Keratinocyte (primary cell): ENCODE results near the gene ARID3B. TPM values are rescaled to one million over a fixed set of nuclear protein-coding genes. Genes with fewer than 3 reads are reported as not detected.

Experiments
- DNase-seq: peaks from one replicate; pipeline ENCODE4 v3.0.0-alpha.2; 2011; ENCODE audit warnings: low read depth, missing footprints, low spot score
- FAIRE-seq: peaks from 2 replicates; lab custom pipeline; 2011; peaks lifted over from hg19 to GRCh38; lab: Jason Lieb, UNC
- H2AFZ ChIP-seq: 2 replicates; pipeline ENCODE4 v1.6.0; 2012; ENCODE audit warnings: low read length, control low read depth, inconsistent platforms; ENCODE audit not compliant: control insufficient read depth
- H3K27ac ChIP-seq: 2 replicates; pipeline ENCODE4 v1.5.1; 2011; ENCODE audit warnings: low read length; ENCODE audit not compliant: control insufficient read depth, insufficient read depth
- H3K27me3 ChIP-seq: 3 replicates; pipeline ENCODE4 v1.6.0; 2011; ENCODE audit warnings: low read length; ENCODE audit not compliant: control insufficient read depth, insufficient read depth; ENCODE audit errors: extremely low read depth
- H3K36me3 ChIP-seq, 2 experiments: 2 replicates in 1 of 2; 3 replicates in 1 of 2; pipeline ENCODE4 v1.5.1; 2011; ENCODE audit warnings: low read length in 2 of 2, mild to moderate bottlenecking in 1 of 2; ENCODE audit not compliant: control insufficient read depth in 2 of 2, insufficient read depth in 2 of 2; ENCODE audit errors: extremely low read depth in 1 of 2
- H3K4me1 ChIP-seq: 3 replicates; pipeline ENCODE4 v1.5.1; 2011; ENCODE audit warnings: low read length; ENCODE audit not compliant: control insufficient read depth, insufficient read depth; ENCODE audit errors: extremely low read depth
- H3K4me2 ChIP-seq: 3 replicates; pipeline ENCODE4 v1.6.0; 2011; ENCODE audit warnings: low read depth, low read length; ENCODE audit not compliant: control insufficient read depth, insufficient read depth; ENCODE audit errors: extremely low read depth
- H3K4me3 ChIP-seq, 3 experiments: fragments of 200-600 bp in 1 of 3; sonication (generic) in 1 of 3; 2 replicates in 2 of 3; 3 replicates in 1 of 3; pipeline ENCODE4 v1.5.1; 2011 to 2016; ENCODE audit warnings: low read length in 3 of 3, mild to moderate bottlenecking in 3 of 3, control low read depth in 2 of 3, inconsistent platforms in 1 of 3, low read depth in 1 of 3, mixed read lengths in 1 of 3, mixed run types in 1 of 3, moderate library complexity in 1 of 3; ENCODE audit not compliant: control insufficient read depth in 2 of 3, insufficient read depth in 2 of 3; ENCODE audit errors: extremely low read depth in 1 of 3
- H3K79me2 ChIP-seq: 2 replicates; pipeline ENCODE4 v1.6.0; 2012; ENCODE audit warnings: low read length; ENCODE audit not compliant: control insufficient read depth, insufficient read depth
- H3K9ac ChIP-seq: 3 replicates; pipeline ENCODE4 v1.6.0; 2011; ENCODE audit warnings: low read length; ENCODE audit not compliant: control insufficient read depth, insufficient read depth; ENCODE audit errors: extremely low read depth
- H3K9me1 ChIP-seq: 3 replicates; pipeline ENCODE4 v1.6.0; 2011; ENCODE audit warnings: low read length; ENCODE audit not compliant: control insufficient read depth, insufficient read depth; ENCODE audit errors: extremely low read depth
- H3K9me3 ChIP-seq: 2 replicates; pipeline ENCODE4 v1.5.1; 2012; ENCODE audit warnings: low read depth, low read length; ENCODE audit not compliant: control insufficient read depth
- H4K20me1 ChIP-seq: 3 replicates; pipeline ENCODE4 v1.6.0; 2011; ENCODE audit warnings: low read length; ENCODE audit not compliant: control insufficient read depth, insufficient read depth; ENCODE audit errors: extremely low read depth
- CTCF ChIP-seq, 3 experiments: IDR thresholded peaks in 1 of 3; conservative IDR thresholded peaks in 1 of 3; optimal IDR thresholded peaks in 1 of 3; 2 replicates in 2 of 3; 3 replicates in 1 of 3; pipeline versions ENCODE3 to v1.5.1; 2011; ENCODE audit warnings: low read length in 3 of 3, mild to moderate bottlenecking in 3 of 3, moderate library complexity in 2 of 3, control low read depth in 1 of 3, inconsistent platforms in 1 of 3; ENCODE audit not compliant: insufficient read depth in 2 of 3; ENCODE audit errors: extremely low read depth in 1 of 3
- EZH2 ChIP-seq: IDR thresholded peaks from one replicate; pipeline ENCODE4 v1.6.1; 2012; ENCODE audit warnings: inconsistent platforms, mild to moderate bottlenecking, low read length, moderate library complexity
- dilution Hi-C: fragments of 300-500 bp; cut with MboI; formaldehyde crosslinking; loops from one replicate; pipeline ENCODE4 v1.7.0; 2020; ENCODE audit warnings: low sequenced_read_pairs; ENCODE audit not compliant: extremely low pct_ligation_motif_present
- polyA plus RNA-seq, 5 experiments: library from polyadenylated mRNA; depleted of rRNA in 3 of 5; stranded (reverse) in 3 of 5; stranded (forward) in 1 of 5; unstranded in 1 of 5; fragments of >200 nt; gene quantifications; 1 replicate in 1 of 5; 2 replicates in 3 of 5; 3 replicates in 1 of 5; pipeline versions ENCODE4 v1.2.1 to v1.2.3, GENCODE V29; 2011 to 2012; ENCODE audit warnings: missing spikeins in 2 of 5, low read depth in 1 of 5, low replicate concordance in 1 of 5

ARID3B gene
- polyA plus RNA-seq, 1 donor (not counting 4 experiments of a cell fraction or from before 2014, with no cell fraction given), result 3.6 TPM

- dilution Hi-C loops, result no loop called here
- FAIRE-seq, result no peak
Observed at GRCh38 chr15:74585857-74586256, 44.8 kb downstream of the ARID3B start.

DNA sequence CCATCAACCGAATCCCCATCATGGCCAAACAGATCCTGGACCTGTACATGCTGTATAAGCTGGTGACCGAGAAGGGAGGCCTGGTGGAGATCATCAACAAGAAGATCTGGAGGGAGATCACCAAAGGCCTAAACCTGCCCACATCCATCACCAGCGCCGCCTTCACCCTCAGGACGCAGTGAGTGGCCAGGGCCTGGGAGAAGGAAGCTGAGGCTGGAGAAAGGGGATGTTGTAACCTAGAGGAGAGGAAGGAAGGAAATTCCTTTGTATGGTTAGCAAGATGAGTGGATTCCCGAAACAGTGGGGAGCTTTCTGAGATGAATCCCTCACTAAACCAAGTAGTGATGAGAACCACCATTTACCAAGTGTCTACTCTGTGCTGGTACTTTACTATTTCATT is 48.8 kb downstream of the ARID3B start:
- Histone ChIP-seq H3K9me1 (no peaks in the 10 kb centered on the region), H3K9me3 (no peaks in the 10 kb centered on the region), H3K4me2 (no peak overlapping the region), H3K27me3 (no peaks in the 10 kb centered on the region), H3K9ac (no peak overlapping the region), H3K79me2 (no peaks in the 10 kb centered on the region), H3K36me3 (peaks cover 19 to 21% of the 10 kb centered on the region in 2 experiments), H3K4me1 (peaks cover 16% of the 10 kb centered on the region), H3K27ac (peak overlapping the region; percentile 77), H2AFZ (no peak overlapping the region), H4K20me1 (no peaks in the 10 kb centered on the region), H3K4me3 (no peak overlapping the region)
- DNase-seq, result no peak
- TF ChIP-seq CTCF (optimal IDR thresholded peaks at IDR 0.05 in 1 of 3, IDR thresholded peaks at IDR 0.05 in 1 of 3, conservative IDR thresholded peaks at IDR 0.05 in 1 of 3; ENCODE audit: extremely low read depth in 1 of 3, insufficient read depth in 2 of 3, low read length in 3 of 3), result no peak
- no peak for TF ChIP-seq EZH2
- dilution Hi-C loops, result no loop called here
- peak; percentile 64 for FAIRE-seq

More at GRCh38 chr15:74585857-74586256, 44.8 kb downstream of the ARID3B start:
- Histone ChIP-seq H4K20me1 (no peaks in the 10 kb centered on the region), H3K36me3 (peaks cover 7 to 12% of the 10 kb centered on the region in 2 experiments), H3K9me3 (no peaks in the 10 kb centered on the region), H3K27me3 (no peaks in the 10 kb centered on the region), H3K4me3 (no peak overlapping the region), H3K9me1 (no peaks in the 10 kb centered on the region), H2AFZ (no peak overlapping the region), H3K9ac (no peak overlapping the region), H3K4me2 (no peak overlapping the region), H3K27ac (no peak overlapping the region), H3K79me2 (no peaks in the 10 kb centered on the region), H3K4me1 (peaks cover 22% of the 10 kb centered on the region)
- TF ChIP-seq EZH2 (no peak), CTCF (optimal IDR thresholded peaks at IDR 0.05 in 1 of 3, IDR thresholded peaks at IDR 0.05 in 1 of 3, conservative IDR thresholded peaks at IDR 0.05 in 1 of 3; ENCODE audit: extremely low read depth in 1 of 3, insufficient read depth in 2 of 3, low read length in 3 of 3) (no peak)
- no peak for DNase-seq
